ENCODE data around the gene NBPF15.
"Not testable (repeated sequence)": the region's sequence is repeated elsewhere in the genome, so short reads cannot be mapped to it uniquely, and the experiment has no call there.

The NBPF15 gene

DNA sequence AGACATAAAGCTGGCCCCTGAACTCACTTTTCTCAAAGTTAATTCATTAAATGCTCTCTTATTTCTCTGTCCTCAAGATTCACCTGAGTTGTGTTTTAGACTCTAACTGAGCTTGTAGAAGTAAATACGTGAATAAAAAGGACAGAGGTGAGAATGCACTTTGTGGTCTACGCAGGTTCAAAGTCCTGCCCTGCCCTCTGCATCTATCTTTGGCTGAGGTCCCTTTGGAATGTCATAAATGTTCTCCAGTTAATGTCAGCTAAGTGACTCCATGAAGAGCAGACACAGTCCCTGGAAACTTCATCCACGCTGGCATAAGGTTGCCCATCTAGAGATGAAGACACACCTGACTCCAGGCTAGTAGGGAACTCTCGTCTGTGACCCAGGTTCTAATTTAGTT, 10.0 kb upstream of the NBPF15 start:
- H3K9me3 ChIP-seq (ENCODE audit: insufficient read depth, low read depth, low read length), result not testable (repeated sequence)

GRCh38 chr1:144461778-144462177, 309 bp upstream of the NBPF15 start:
- not testable (repeated sequence) for H3K9me3 ChIP-seq (ENCODE audit: insufficient read depth, low read depth, low read length); H3K9me2 ChIP-seq (replicated peaks; ENCODE audit: low read depth, low read length); H3K79me2 ChIP-seq (ENCODE audit: insufficient read depth, low read length); H3K27me3 ChIP-seq (ENCODE audit: insufficient read depth, low read length, poor library complexity, severe bottlenecking); H3K4me2 ChIP-seq (ENCODE audit: low read depth, low read length, poor library complexity, severe bottlenecking); H4K20me1 ChIP-seq (ENCODE audit: insufficient read depth, low read length, poor library complexity, severe bottlenecking); H3K9ac ChIP-seq (ENCODE audit: low read depth, low read length, poor library complexity, severe bottlenecking); H3K4me3 ChIP-seq (ENCODE audit: low read length, poor library complexity, severe bottlenecking); H3F3A ChIP-seq (ENCODE audit: low read depth); H3K4me1 ChIP-seq (ENCODE audit: insufficient read depth, low read length, poor library complexity, severe bottlenecking); H2AFZ ChIP-seq (ENCODE audit: low read length); H3K36me3 ChIP-seq (ENCODE audit: insufficient read depth, low read length)

More for the DNA sequence above, 10.0 kb upstream of the NBPF15 start:
- H3K27me3 ChIP-seq (ENCODE audit: insufficient read depth, low read length, poor library complexity, severe bottlenecking); H3K4me3 ChIP-seq (ENCODE audit: low read length, poor library complexity, severe bottlenecking); H3K9ac ChIP-seq (ENCODE audit: low read depth, low read length, poor library complexity, severe bottlenecking); H3K36me3 ChIP-seq (ENCODE audit: insufficient read depth, low read length); H3F3A ChIP-seq (ENCODE audit: low read depth); H3K4me1 ChIP-seq (ENCODE audit: insufficient read depth, low read length, poor library complexity, severe bottlenecking); H4K20me1 ChIP-seq (ENCODE audit: insufficient read depth, low read length, poor library complexity, severe bottlenecking); H2AFZ ChIP-seq (ENCODE audit: low read length); H3K9me2 ChIP-seq (replicated peaks; ENCODE audit: low read depth, low read length); H3K79me2 ChIP-seq (ENCODE audit: insufficient read depth, low read length); H3K4me2 ChIP-seq (ENCODE audit: low read depth, low read length, poor library complexity, severe bottlenecking): not testable (repeated sequence)

GRCh38 chr1:144460686-144461085, 783 bp downstream of the NBPF15 start:
- not testable (repeated sequence) for H3K9me3 ChIP-seq (ENCODE audit: insufficient read depth, low read depth, low read length); H3K9me2 ChIP-seq (replicated peaks; ENCODE audit: low read depth, low read length); H3K9ac ChIP-seq (ENCODE audit: low read depth, low read length, poor library complexity, severe bottlenecking); H3K27me3 ChIP-seq (ENCODE audit: insufficient read depth, low read length, poor library complexity, severe bottlenecking); H2AFZ ChIP-seq (ENCODE audit: low read length); H3K79me2 ChIP-seq (ENCODE audit: insufficient read depth, low read length); H3K4me3 ChIP-seq (ENCODE audit: low read length, poor library complexity, severe bottlenecking); H3K4me2 ChIP-seq (ENCODE audit: low read depth, low read length, poor library complexity, severe bottlenecking); H3K4me1 ChIP-seq (ENCODE audit: insufficient read depth, low read length, poor library complexity, severe bottlenecking); H4K20me1 ChIP-seq (ENCODE audit: insufficient read depth, low read length, poor library complexity, severe bottlenecking); H3K36me3 ChIP-seq (ENCODE audit: insufficient read depth, low read length); H3F3A ChIP-seq (ENCODE audit: low read depth)

DNA sequence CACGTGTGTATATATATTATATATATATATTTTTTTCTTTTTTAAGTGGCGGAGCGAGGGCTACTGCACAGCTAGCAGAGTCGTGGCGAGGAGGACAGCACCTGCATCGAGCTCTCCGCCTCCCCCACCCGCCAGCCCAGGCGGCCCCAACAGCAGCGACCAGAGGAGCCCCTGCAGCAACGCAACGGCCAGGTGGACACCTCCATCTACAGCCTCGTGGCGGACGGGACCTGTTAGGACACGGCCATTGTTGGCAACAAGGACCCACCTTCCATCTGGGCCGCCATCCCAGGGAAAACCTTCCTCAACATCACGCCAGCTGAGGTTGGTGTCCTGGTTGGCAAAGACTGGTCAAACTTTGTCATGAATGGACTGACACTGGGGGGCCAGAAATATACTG, 19.1 kb downstream of the NBPF15 start:
- not testable (repeated sequence) for H3K9me2 ChIP-seq (replicated peaks; ENCODE audit: low read depth, low read length); H3K9ac ChIP-seq (ENCODE audit: low read depth, low read length, poor library complexity, severe bottlenecking); H3K4me2 ChIP-seq (ENCODE audit: low read depth, low read length, poor library complexity, severe bottlenecking); H3K36me3 ChIP-seq (ENCODE audit: insufficient read depth, low read length); H3K4me1 ChIP-seq (ENCODE audit: insufficient read depth, low read length, poor library complexity, severe bottlenecking); H3K79me2 ChIP-seq (ENCODE audit: insufficient read depth, low read length); H2AFZ ChIP-seq (ENCODE audit: low read length); H3K27me3 ChIP-seq (ENCODE audit: insufficient read depth, low read length, poor library complexity, severe bottlenecking); H3K9me3 ChIP-seq (ENCODE audit: insufficient read depth, low read depth, low read length); H4K20me1 ChIP-seq (ENCODE audit: insufficient read depth, low read length, poor library complexity, severe bottlenecking); H3F3A ChIP-seq (ENCODE audit: low read depth); H3K4me3 ChIP-seq (ENCODE audit: low read length, poor library complexity, severe bottlenecking)

GRCh38 chr1:144439737-144440136, 21.7 kb downstream of the NBPF15 start:
- H3K9me3 ChIP-seq (ENCODE audit: insufficient read depth, low read depth, low read length); H3K27me3 ChIP-seq (ENCODE audit: insufficient read depth, low read length, poor library complexity, severe bottlenecking); H3K9ac ChIP-seq (ENCODE audit: low read depth, low read length, poor library complexity, severe bottlenecking); H2AFZ ChIP-seq (ENCODE audit: low read length); H3K36me3 ChIP-seq (ENCODE audit: insufficient read depth, low read length); H3K79me2 ChIP-seq (ENCODE audit: insufficient read depth, low read length); H3K9me2 ChIP-seq (replicated peaks; ENCODE audit: low read depth, low read length); H3K4me3 ChIP-seq (ENCODE audit: low read length, poor library complexity, severe bottlenecking); H3K4me1 ChIP-seq (ENCODE audit: insufficient read depth, low read length, poor library complexity, severe bottlenecking); H4K20me1 ChIP-seq (ENCODE audit: insufficient read depth, low read length, poor library complexity, severe bottlenecking); H3K4me2 ChIP-seq (ENCODE audit: low read depth, low read length, poor library complexity, severe bottlenecking); H3F3A ChIP-seq (ENCODE audit: low read depth): not testable (repeated sequence)

- not testable (repeated sequence) for H3K4me1 ChIP-seq (ENCODE audit: insufficient read depth, low read length, poor library complexity, severe bottlenecking); H3K4me2 ChIP-seq (ENCODE audit: low read depth, low read length, poor library complexity, severe bottlenecking); H3K9me3 ChIP-seq (ENCODE audit: insufficient read depth, low read depth, low read length); H3F3A ChIP-seq (ENCODE audit: low read depth); H3K36me3 ChIP-seq (ENCODE audit: insufficient read depth, low read length); H3K27me3 ChIP-seq (ENCODE audit: insufficient read depth, low read length, poor library complexity, severe bottlenecking); H2AFZ ChIP-seq (ENCODE audit: low read length); H3K9me2 ChIP-seq (replicated peaks; ENCODE audit: low read depth, low read length); H3K79me2 ChIP-seq (ENCODE audit: insufficient read depth, low read length); H3K9ac ChIP-seq (ENCODE audit: low read depth, low read length, poor library complexity, severe bottlenecking); H4K20me1 ChIP-seq (ENCODE audit: insufficient read depth, low read length, poor library complexity, severe bottlenecking); H3K4me3 ChIP-seq (ENCODE audit: low read length, poor library complexity, severe bottlenecking)
These were observed 42.4 kb downstream of the NBPF15 start for GRCh38 chr1:144418891-144419694.

- H3K9me3 ChIP-seq (ENCODE audit: insufficient read depth, low read depth, low read length); H3F3A ChIP-seq (ENCODE audit: low read depth); H3K4me2 ChIP-seq (ENCODE audit: low read depth, low read length, poor library complexity, severe bottlenecking); H2AFZ ChIP-seq (ENCODE audit: low read length); H3K9ac ChIP-seq (ENCODE audit: low read depth, low read length, poor library complexity, severe bottlenecking); H3K4me1 ChIP-seq (ENCODE audit: insufficient read depth, low read length, poor library complexity, severe bottlenecking); H3K27me3 ChIP-seq (ENCODE audit: insufficient read depth, low read length, poor library complexity, severe bottlenecking); H3K4me3 ChIP-seq (ENCODE audit: low read length, poor library complexity, severe bottlenecking); H4K20me1 ChIP-seq (ENCODE audit: insufficient read depth, low read length, poor library complexity, severe bottlenecking); H3K36me3 ChIP-seq (ENCODE audit: insufficient read depth, low read length); H3K79me2 ChIP-seq (ENCODE audit: insufficient read depth, low read length); H3K9me2 ChIP-seq (replicated peaks; ENCODE audit: low read depth, low read length): not testable (repeated sequence)
These were observed 47.9 kb downstream of the NBPF15 start for GRCh38 chr1:144413404-144414118.

Data from Loucy (cell line).